GM19351 (cell line): ENCODE measurements around the gene LY6G5C.
"Not testable (repeated sequence)": the region's sequence is repeated elsewhere in the genome, so short reads cannot be mapped to it uniquely, and the experiment has no call there.

Experiments
- ATAC-seq: cut with Tn5 transposase; IDR thresholded peaks from one replicate; pipeline ENCODE4 v1.9.1; 2021; ENCODE audit warnings: mild to moderate bottlenecking, moderate library complexity; ENCODE audit not compliant: unreplicated experiment

The LY6G5C gene

DNA sequence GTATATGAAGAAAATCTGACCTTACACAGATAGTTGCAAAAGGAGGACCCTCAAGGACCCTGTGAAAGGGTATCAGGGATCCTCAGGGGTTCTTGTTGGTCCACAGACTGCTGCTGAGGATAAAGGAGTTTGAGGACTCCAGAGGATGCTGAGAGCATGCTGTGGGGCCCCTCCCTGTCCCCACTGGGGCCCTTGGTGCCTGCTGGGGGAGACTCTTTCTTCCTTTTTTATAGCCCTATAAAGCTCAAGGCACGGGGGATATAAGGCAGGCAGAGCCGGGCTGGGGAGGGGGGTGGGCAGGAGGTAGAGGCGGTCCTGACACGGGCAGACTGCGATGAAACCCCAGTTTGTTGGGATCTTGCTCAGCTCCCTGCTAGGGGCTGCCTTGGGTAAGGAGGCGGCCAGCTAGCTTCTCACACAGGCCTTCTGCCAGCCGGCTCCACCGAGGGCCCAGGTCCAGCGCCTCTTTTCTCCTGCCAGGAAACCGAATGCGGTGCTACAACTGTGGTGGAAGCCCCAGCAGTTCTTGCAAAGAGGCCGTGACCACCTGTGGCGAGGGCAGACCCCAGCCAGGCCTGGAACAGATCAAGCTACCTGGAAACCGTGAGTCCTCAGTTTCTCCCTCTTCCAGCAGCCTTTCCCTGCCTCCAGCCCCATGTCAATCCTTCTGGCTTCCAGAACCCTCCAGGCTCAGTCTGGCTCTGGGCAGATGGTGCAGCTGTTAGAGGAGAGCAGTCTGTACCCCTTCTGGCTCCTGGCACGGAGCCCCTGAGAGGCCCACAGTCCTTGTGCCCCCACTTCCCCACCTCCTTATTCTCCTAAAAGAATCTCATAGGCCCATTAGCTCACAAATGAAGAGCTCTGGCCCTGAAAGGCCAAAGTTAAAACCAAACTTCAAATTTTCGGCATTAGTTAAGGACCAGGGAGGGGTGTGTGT is 34.4 kb upstream of the LY6G5C start, which contains the start of gene LY6G6D:
Gene LY6G6D, plus strand, starts transcription at position 327 of the 937 bp plus-strand sequence. Its CDS starts 8 bp downstream, at position 335.
- no peak for ATAC-seq

DNA sequence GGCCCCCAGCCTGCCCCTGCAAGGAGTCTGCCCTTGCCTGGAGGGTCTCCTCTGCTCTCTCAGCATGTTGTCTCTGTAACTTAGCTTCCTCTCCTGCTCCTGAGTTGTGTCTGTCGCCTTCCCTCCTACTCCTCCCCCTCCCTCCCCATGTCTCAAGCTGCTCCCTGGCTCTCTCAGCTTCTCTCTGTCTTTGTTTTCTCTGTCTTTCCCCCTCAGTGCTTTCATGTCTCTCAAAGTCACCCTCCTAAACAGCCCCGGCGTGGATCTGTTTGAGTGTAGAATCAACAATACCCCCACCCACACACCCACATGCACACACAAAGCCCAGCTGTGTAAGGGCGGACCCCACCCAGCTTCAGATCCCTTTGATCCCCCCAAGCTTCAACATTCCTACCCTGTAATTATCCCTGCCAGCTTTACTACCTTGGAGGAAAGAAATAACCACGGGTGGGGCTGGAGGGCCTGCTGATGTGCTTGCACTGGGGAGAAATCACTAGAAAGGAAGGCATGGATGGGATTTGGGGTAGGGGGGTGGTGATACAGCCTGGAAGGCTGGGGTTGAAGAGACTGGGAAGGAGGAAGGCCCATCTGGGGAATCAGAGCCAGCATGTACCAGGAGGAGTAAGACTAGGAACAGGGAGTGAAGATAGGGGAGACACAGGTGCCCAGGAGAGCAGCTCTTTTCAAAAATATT is 33.3 kb upstream of the LY6G5C start:
- ATAC-seq = no peak

DNA sequence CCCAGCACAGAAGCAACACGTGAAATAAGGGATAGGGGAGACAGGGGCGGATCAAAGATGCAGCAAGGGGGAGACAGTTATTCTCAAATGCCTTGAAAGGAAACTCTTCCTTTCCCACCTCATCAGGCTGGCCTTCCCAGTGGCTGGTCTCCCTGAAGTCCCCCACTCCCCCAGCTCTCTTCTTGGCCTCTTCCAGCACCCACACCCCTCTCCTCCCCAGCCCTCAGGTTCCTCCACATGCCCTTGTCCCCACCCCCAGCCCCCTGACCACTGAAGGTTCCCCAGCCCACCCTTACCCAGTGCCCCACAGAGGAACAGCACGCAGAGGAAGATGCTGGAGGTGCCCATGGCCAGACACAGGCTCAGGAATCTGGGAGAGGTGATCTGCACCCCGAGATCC is 32.6 kb upstream of the LY6G5C start:
- ATAC-seq = no peak

DNA sequence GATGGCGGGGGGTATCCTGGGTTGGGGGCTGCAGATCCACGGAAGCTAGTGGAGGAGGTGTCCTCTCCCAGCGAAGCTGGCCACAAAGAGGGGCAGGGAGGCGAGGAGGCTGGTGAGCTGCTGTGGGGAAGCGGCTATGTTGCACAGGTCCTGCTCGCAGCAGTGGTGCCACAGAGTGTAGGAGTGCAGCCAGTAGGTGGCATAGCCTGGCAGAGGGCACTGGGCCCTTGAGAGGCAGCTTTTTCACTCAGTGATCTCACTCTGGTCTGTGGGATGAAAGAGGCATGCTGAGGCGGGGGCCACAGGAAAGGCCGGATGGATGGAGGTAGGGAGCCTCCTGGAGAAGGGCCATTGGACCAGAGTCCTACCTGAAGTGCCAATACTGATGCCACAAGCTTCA is 31.4 kb upstream of the LY6G5C start:
- ATAC-seq = no peak

DNA sequence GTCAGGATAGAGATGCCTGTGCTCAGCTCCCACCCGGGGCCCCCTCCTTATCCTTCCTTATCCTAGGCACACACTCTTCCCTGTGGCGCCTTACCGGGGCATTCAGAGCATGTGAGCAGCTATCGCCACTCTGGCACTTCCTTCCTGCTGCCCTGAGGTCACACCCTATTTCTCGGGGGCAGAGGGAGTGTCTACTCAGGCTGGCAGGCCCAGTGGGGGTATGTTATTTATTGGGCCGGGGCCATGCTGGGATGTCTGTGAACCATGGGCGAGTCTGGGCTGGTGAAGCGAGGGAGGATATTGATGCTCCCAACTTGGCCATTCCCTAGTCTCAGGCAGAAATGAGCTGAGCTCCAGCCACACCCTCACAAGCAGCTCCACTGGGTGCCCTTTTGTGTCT is 30.4 kb upstream of the LY6G5C start:
- ATAC-seq = no peak

DNA sequence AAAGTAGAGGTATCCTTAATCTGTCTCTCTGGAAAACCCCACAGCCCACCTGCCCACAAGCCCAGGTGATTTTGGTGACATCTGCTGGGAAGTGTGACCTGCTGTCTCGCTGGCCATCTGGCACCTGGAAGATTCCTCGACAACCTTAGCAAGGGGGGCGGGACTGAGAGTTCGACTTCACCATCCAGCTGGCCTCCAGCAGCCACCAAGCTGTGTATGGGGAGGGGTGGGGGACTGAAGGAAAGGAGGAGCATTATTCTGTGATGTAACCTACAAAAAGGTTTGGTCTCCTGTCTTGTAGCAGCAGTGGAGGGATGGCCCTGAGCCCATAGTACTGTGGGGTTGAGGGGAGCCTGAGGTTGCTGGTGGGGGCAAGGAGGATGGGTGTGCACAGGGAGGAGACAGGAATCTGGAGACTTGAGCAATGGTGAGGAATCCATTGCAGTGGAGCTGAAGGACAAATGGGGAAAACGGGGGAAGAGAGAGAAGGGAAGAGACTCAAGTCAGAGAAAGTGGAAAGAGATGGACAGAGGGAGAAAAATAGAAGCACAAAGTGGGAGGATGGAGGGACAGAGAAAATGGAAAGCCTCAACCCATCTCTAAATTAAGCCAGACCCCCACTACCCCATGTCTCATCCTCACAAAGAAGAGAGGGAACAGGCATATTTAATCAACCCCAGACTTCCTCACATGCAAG is 29.8 kb upstream of the LY6G5C start:
- no peak for ATAC-seq

DNA sequence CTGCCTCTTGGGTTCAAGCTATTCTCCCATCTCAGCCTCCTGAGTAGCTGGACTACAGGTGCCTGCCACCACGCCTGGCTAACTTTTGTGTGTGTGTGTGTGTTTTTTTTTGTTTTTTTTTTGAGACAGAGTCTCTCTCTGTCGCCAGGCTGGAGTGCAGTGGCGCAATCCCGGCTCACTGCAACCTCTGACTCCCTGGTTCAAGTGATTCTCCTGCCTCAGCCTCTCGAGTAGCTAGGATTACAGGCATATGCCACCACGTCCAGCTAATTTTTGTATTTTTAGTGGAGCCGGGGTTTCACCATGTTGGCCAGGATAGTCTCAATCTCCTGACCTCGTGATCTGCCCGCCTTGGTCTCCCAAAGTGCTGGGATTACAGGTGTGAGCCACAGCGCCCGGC is 28.3 kb upstream of the LY6G5C start:
- not testable (repeated sequence) for ATAC-seq

DNA sequence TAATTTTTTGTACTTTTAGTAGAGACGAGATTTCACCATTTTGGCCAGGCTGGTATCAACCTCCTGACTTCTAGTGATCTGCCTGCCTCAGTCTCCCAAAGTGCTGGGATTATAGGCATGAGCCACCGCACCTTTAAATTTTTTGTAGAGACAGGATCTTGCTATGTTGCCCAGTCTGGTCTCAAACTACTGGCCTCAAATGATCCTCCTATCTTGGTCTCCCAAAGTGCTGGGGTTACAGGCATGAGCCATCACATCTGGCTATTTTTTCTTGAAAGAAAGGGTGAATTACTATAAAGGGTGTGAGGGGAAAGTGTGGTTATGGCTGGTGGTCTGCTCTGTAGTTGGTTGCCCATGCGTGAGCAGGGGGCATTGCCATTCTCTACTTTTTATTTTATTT is 27.4 kb upstream of the LY6G5C start:
- no peak for ATAC-seq

DNA sequence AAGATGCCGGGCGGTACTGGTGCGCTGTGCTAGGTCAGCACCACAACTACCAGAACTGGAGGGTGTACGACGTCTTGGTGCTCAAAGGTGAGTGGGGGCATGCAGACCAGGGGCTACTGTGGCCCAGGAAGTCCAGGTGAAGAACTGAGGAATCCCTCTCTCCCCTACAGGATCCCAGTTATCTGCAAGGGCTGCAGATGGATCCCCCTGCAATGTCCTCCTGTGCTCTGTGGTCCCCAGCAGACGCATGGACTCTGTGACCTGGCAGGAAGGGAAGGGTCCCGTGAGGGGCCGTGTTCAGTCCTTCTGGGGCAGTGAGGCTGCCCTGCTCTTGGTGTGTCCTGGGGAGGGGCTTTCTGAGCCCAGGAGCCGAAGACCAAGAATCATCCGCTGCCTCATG is 26.8 kb upstream of the LY6G5C start:
- ATAC-seq = no peak

DNA sequence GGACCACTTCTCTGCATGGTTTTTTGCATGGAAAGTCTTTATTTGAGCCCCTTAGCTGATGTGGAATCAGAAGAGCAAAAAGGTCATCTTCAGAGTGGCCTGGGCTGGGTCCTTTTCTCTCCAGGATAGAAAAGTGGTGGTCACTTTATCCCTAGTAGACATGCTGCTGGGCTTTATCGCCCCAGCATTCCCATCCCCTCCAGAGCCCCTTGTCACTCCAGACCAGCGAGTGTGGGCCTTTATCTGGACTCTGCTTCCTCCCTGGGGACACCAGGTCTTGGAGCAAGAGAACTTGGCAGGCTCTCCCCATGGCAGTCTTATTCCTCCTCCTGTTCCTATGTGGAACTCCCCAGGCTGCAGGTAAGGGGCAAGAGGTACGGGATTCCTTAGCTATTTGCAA is 25.7 kb upstream of the LY6G5C start, which contains the start of gene LY6G6F:
Gene LY6G6F, plus strand, starts transcription at position 268 of the 400 bp plus-strand sequence. Its CDS starts 41 bp downstream, at position 309.
- no peak for ATAC-seq

DNA sequence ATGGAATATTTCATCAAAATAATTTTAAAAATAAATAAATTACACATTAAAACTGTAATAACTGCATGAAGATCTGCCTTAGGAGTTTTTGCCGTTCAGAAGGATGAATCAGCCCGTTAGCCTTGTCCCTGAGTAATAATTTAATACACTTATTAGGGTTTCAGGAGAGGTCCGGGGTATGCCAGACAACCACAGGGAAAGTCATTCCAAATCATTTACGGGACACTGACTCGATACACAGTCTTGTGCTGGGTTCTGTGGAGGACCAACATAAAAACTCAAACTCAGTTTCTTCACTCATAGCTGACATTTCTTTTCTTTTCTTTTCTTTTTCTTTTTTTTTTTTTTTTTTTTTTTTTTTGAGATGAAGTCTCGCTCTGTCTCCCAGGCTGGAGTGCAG is 25.1 kb upstream of the LY6G5C start:
- ATAC-seq = no peak

DNA sequence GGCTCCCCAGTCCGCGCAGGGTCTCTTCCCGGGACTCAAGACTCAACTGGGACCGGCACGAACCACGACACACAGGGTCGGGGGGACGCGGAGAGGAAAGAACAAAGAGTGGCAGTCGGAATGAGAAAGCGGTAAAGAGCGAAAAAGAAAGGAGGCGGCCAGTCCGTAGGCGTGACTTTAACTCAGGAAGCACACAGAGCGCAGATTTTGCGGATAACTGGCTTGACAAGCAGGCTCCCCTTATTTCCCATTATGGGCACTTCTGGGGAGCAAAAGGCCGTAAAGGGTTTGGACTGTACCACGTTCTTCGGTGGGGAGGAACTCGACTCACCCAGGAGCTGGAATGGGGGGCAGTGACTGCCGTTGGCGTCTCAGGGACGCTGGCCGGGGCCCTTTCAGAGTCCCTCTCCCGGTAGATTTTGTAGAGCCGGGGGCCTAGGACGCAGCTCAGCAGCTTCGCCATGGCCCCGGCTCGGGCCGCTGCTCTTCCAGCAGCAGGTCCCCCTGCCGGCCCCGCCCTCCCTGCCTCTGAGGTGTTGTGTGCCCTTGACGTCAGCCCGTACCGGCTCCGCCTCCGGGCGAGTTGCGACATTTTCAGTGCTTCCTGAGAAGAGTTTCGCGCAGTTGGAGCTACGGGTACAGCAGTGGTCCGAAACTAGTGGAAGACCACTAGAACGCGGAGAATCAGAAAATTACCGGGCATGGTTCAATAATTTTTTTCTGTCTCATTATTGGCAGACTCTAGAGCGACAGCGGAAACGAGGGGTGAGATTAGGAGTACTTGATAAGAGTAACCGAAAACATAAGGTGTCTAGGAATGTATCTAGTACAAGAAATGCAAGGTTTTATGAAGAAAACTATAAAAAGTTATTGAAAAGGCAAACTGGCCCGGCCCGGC is 22.2 kb upstream of the LY6G5C start, which contains the start of gene ABHD16A:
Gene ABHD16A, minus strand, starts transcription at position 506 of the 898 bp plus-strand sequence. Its CDS starts 43 bp downstream, at position 463.
- peak; percentile 91 for ATAC-seq

DNA sequence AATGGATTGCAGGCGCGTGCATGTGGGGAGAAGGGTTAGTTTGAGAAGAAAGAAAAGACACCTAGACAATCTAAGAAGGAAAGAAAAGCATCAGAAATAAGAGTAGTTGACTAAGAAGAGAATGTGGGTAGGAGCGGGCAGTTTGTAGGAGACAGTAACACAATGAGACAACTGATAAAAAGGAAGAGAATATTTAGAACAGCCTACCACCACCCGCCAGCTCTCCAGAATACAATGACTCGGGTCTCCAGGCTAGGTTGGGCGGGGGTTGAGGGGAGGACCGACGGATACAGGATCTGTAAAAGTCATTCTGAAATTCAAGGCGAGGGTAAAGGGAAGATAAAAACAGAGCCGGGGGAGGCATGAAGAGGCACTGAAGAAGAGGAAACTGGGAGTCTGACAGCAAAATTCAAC is 21.5 kb upstream of the LY6G5C start:
- ATAC-seq = no peak

DNA sequence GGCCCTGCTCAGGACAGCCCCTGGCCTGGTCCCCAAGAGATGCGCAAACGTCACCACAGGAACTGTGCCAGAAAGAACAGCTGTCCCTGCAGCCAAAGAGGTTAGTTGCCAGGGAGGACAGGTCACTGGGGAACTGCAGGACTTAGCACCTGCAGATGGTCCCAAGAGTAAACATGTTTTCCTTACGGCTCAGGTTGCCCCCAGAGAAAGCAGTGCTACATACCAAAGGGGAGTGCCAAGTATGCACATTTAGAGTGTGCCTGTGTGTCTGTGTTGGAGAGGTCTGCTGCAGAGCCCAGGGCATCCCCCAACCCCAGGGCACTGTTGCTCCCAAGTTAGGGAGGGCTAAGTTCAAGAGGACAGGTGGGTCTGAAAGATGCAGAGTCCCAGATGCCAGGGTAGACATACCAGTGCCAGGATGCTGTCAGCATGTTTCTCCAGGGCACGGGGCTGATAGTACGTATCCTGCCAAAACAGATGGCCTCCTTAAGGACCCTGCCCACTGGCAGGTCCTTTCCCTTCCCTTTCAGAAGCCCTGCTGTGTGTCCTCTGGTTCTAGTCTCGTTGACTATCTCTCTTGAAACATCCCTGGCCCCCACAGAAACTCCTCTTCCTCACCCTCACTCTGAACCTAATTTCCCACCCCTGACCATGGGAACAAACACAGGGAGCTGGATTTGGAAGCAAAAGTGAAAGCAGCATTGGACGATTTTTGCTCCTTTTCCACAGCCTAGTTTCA is 21.0 kb upstream of the LY6G5C start:
- no peak for ATAC-seq

DNA sequence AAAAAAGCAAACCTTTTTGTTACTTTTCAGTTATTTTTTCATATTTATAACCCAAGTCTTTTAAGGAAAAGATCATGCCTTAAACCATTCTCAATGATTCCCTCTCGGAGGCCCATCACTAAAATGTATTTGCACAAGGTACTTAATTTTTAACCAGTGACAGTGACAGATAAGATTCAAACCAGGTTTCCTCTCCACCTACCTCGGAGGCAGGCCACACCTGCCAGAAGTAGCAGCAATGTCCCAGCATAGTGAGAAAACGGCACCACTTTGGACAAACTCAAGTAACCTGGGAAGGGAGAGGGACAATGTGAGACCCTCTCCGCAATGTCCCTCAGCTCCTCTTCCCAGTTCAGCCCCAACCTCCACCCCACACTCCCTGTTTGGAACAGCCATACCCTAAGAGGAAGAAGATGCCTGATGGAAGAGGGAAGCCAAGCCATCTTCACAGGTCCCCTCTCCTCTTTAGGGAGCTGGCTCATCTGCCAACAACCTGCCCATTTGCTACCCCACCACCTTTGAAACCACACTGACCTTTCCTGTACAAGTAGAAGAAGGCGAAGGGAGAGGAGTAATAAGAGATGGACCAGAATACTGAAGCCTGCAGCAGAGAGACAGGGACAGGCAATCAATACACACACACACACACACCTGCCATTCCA is 20.0 kb upstream of the LY6G5C start:
- no peak for ATAC-seq

DNA sequence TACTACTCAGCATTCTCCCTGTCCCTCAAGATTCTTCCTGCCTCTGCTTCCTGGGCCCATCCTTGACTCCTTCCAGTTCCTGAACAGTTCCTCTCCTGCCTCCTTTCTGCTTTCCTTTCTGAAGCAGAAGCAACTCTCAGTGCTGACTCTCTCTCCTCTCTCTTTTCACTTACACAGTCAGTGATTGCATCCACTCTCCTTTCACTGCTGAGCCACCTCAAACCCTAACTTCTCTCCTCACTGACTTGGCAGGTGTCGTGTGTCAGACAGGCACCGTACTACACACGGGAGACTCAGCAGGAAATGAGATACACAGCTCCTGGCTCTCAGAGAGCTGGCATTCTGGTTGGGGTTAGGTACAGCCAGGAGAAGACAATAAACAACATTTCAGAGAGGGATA is 16.7 kb upstream of the LY6G5C start:
- ATAC-seq = no peak

DNA sequence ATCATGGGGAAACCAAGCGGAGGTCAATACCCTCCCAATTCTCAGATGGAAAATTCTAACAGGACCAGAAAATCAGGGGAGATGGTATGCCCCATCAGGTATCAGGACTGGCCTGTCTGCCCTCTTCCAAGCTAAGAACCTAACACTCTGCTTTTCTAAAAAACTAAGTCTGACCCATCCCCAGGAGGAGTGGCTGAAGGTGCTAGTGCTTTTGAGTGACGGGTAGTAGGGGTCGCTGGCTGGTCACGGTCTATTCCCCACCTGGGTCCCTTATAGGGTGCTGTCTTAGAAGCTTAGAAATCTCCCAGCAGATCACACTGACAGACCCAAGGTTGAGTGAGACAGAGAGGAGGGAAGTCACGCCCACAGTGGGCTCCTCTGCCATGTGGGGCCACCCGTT is 12.7 kb upstream of the LY6G5C start:
- no peak for ATAC-seq

DNA sequence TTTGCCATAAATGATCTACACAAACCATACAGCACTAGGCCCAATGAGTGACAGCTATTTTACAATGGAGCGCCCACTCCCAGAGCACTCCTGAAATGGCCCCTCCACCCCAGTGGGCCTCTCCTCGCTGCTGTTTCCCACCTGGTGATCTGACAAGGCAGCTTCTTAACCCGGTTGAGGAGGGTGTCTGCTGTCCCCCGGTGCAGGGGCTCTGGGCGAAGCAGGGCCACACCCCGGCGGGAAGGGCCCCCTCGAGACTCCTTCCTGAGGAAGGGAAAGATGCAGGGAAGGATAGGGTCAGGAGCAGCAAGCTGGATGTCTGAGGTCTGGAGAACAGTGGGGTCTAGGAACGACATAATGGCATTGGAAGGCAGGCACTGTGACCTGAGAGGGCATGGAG is 12.0 kb upstream of the LY6G5C start:
- no peak for ATAC-seq

DNA sequence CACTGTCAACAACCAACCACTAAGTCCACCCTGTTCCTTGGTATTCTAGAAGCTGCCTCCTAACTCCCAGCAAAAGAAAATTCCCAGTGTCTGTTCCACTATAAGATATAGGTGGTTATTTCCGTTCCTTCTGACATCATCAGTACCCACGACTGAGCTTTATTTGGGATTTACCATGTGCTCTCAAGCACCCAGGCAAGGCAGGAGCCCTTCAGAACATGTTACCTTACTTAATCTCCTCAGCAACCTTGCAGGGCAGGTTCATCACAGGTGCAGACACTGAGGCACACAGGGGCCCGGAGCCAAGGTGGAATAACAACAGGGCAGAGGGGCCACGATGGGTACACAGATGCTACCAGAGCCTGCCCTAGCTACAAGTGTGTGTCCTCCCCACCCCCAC is 11.5 kb upstream of the LY6G5C start:
- ATAC-seq = no peak
